Stomach (tissue), 9 donors: ENCODE data around the gene LONP2. TPM values are rescaled to one million over a fixed set of nuclear protein-coding genes. Genes with fewer than 3 reads are reported as not detected.
"Not testable (repeated sequence)": the region's sequence is repeated elsewhere in the genome, so short reads cannot be mapped to it uniquely, and the experiment has no call there.

ENCODE experiments used
- DNase-seq, 2 donors: peaks; one replicate each; pipeline versions ENCODE4 v3.0.0 to v3.0.0-alpha.2; 2013 to 2019
- H3K27ac ChIP-seq, 5 donors: fragments of 200-600 bp in 4 of 5; sonication (generic) in 4 of 5; one replicate each; pipeline ENCODE4 v1.5.1; 2013 to 2019; ENCODE audit warnings: mild to moderate bottlenecking in 1 of 5, moderate library complexity in 1 of 5
- H3K27me3 ChIP-seq, 3 donors: fragments of 200-600 bp; sonication (generic); one replicate each; pipeline ENCODE4 v1.5.1; 2017 to 2019; ENCODE audit warnings: mixed run types in 1 of 3
- H3K36me3 ChIP-seq, 4 donors: fragments of 200-600 bp; sonication (generic); 1 replicate in 3 of 4; 2 replicates in 1 of 4; pipeline ENCODE4 v1.5.1; 2016 to 2019
- H3K4me1 ChIP-seq, 4 donors: fragments of 200-600 bp; sonication (generic); one replicate each; pipeline ENCODE4 v1.5.1; 2016 to 2019
- H3K4me3 ChIP-seq, 4 donors: fragments of 200-600 bp; sonication (generic) in 3 of 4; one replicate each; pipeline ENCODE4 v1.5.1; 2016 to 2019; ENCODE audit warnings: mild to moderate bottlenecking in 1 of 4
- H3K9me3 ChIP-seq, 4 donors: fragments of 200-600 bp; sonication (generic); one replicate each; pipeline ENCODE4 v1.5.1; 2016 to 2019
- CTCF ChIP-seq, 7 experiments: fragments of 450-650 bp in 4 of 7; fragments of 200-600 bp in 3 of 7; sonication (generic) in 3 of 7; IDR thresholded peaks; one replicate each; pipeline ENCODE4 v1.5.1; 2016 to 2019; ENCODE audit warnings: antibody characterized with exemption in 7 of 7, control low read depth in 2 of 7, mild to moderate bottlenecking in 1 of 7
- EP300 ChIP-seq: sonication (generic); formaldehyde crosslinking; IDR thresholded peaks from one replicate; pipeline ENCODE4 v1.6.1; 2017; ENCODE audit warnings: antibody characterized with exemption
- POLR2A ChIP-seq, 4 donors: fragments of 450-650 bp; IDR thresholded peaks; one replicate each; pipeline ENCODE4 v1.6.1; 2016; ENCODE audit warnings: antibody characterized with exemption in 4 of 4, control low read depth in 2 of 4, mild to moderate bottlenecking in 1 of 4, moderate library complexity in 1 of 4
- POLR2AphosphoS5 ChIP-seq, 3 donors: sonication (generic); formaldehyde crosslinking; IDR thresholded peaks; one replicate each; pipeline ENCODE4 v1.6.1; 2016; ENCODE audit warnings: antibody characterized with exemption in 3 of 3
- WGBS, 5 donors: extraction: QIAGEN DNeasy Blood & Tissue Kit in 3 of 5; methylation state at CpG; one replicate each; pipeline versions ENCODE4 v1.1.5 to v1.1.7; 2013 to 2018; 5-methylcytosine and 5-hydroxymethylcytosine counted together
- intact Hi-C: fragments of 100-400 bp; cut with DNase I; formaldehyde crosslinking; loops from one replicate; pipeline ENCODE4 v1.15.1; 2023; ENCODE audit warnings: low total_unique reads
- polyA plus RNA-seq, 3 donors: library from polyadenylated mRNA; stranded (reverse); fragments of 200-250 nt; gene quantifications; one replicate each; pipeline ENCODE4 v1.2.3, GENCODE V29; 2013
- total RNA-seq, 5 donors: library from RNA; depleted of rRNA; stranded (reverse); fragments of >200 nt; gene quantifications; one replicate each; pipeline versions ENCODE4 v1.1.0 to v1.2.3, GENCODE V29; 2014 to 2016
- donor health status: healthy with polysubstance abuse.
- donor health status: Bipolar disorder and iron deficiency.
- donor health status: healthy.

LONP2 gene
- total and polyA plus RNA-seq, 8 donors = 13.0 to 140 (median 26.7) TPM

GRCh38 chr16:48299471-48299870 is 55.4 kb downstream of the LONP2 start:
- WGBS, 5 donors = 95 to 99% (median 98%) methylated on average over 4 of the region's 4 CpGs
- Histone ChIP-seq H3K27ac (no peak overlapping the region), H3K36me3 (peaks cover 44 to 83% (median 83%) of the 10 kb centered on the region in 4 donors), H3K4me3 (no peak overlapping the region), H3K9me3 (no peaks in the 10 kb centered on the region), H3K4me1 (peaks cover 0 to 17% (median 12%) of the 10 kb centered on the region in 4 donors), H3K27me3 (no peaks in the 10 kb centered on the region)
- intact Hi-C loops = no loop called here
- TF ChIP-seq POLR2AphosphoS5 (IDR thresholded peaks at IDR 0.05) = no peak
- TF ChIP-seq POLR2A (IDR thresholded peaks at IDR 0.05) = no peak
- TF ChIP-seq CTCF (IDR thresholded peaks at IDR 0.05) = no peak
- no peak for TF ChIP-seq EP300
- no peak for DNase-seq

GRCh38 chr16:48300391-48300856 is 56.3 kb downstream of the LONP2 start:
- H3K4me3 ChIP-seq = no peak overlapping the region
- no peak for DNase-seq
- H3K36me3 ChIP-seq = peaks cover 53 to 93% (median 92%) of the 10 kb centered on the region in 4 donors
- H3K9me3 ChIP-seq = no peaks in the 10 kb centered on the region
- H3K27me3 ChIP-seq = no peaks in the 10 kb centered on the region
- intact Hi-C loops = no loop called here
- TF ChIP-seq POLR2AphosphoS5 (IDR thresholded peaks at IDR 0.05) = no peak
- TF ChIP-seq EP300 = no peak
- no peak for TF ChIP-seq CTCF (IDR thresholded peaks at IDR 0.05)
- TF ChIP-seq POLR2A (IDR thresholded peaks at IDR 0.05) = no peak
- WGBS, 5 donors = 48 to 83% (median 79%) methylated on average over 1 of the region's 1 CpG
- H3K27ac ChIP-seq = no peak overlapping the region
- peaks cover 0 to 10% (median 8%) of the 10 kb centered on the region in 4 donors for H3K4me1 ChIP-seq

GRCh38 chr16:48308535-48308934 is 64.4 kb downstream of the LONP2 start:
- no peak for TF ChIP-seq CTCF (IDR thresholded peaks at IDR 0.05)
- no peak for TF ChIP-seq EP300
- TF ChIP-seq POLR2A (IDR thresholded peaks at IDR 0.05) = no peak
- TF ChIP-seq POLR2AphosphoS5 (IDR thresholded peaks at IDR 0.05) = no peak
- peaks cover 6 to 43% (median 26%) of the 10 kb centered on the region in 4 donors for H3K9me3 ChIP-seq
- H3K4me3 ChIP-seq = no peak overlapping the region
- H3K27ac ChIP-seq = no peak overlapping the region
- no peak for DNase-seq
- H3K4me1 ChIP-seq = no peaks in the 10 kb centered on the region
- no peaks in the 10 kb centered on the region for H3K27me3 ChIP-seq
- peaks cover 40 to 97% (median 88%) of the 10 kb centered on the region in 4 donors for H3K36me3 ChIP-seq
- intact Hi-C loops = no loop called here
- 94 to 99% (median 97%) methylated on average over 7 of the region's 7 CpGs for WGBS, 5 donors

- no peak for TF ChIP-seq POLR2A (IDR thresholded peaks at IDR 0.05)
- TF ChIP-seq CTCF (IDR thresholded peaks at IDR 0.05) = no peak
- TF ChIP-seq EP300 = no peak
- no peak for TF ChIP-seq POLR2AphosphoS5 (IDR thresholded peaks at IDR 0.05)
- H3K36me3 ChIP-seq = peaks cover 22 to 82% (median 67%) of the 10 kb centered on the region in 4 donors
- intact Hi-C loops = no loop called here
- no peaks in the 10 kb centered on the region for H3K4me1 ChIP-seq
- H3K9me3 ChIP-seq = peaks cover 6 to 47% (median 27%) of the 10 kb centered on the region in 4 donors
- H3K27ac ChIP-seq = no peak overlapping the region
- no peak for DNase-seq
- H3K4me3 ChIP-seq = no peak overlapping the region
- 96 to 99% (median 98%) methylated on average over 4 of the region's 4 CpGs for WGBS, 5 donors
- no peaks in the 10 kb centered on the region for H3K27me3 ChIP-seq
Measured at GRCh38 chr16:48310908-48311641, 67.0 kb downstream of the LONP2 start.

GRCh38 chr16:48313905-48314304 is 69.8 kb downstream of the LONP2 start:
- peaks cover 6 to 55% (median 39%) of the 10 kb centered on the region in 4 donors for H3K36me3 ChIP-seq
- H3K4me3 ChIP-seq, H3K27ac ChIP-seq, DNase-seq, H3K27me3 ChIP-seq, intact Hi-C loops: not testable (repeated sequence)
- H3K9me3 ChIP-seq = peaks cover 3 to 37% (median 22%) of the 10 kb centered on the region in 4 donors
- peaks cover 7 to 19% (median 13%) of the 10 kb centered on the region in 4 donors for H3K4me1 ChIP-seq
- WGBS, 5 donors = 95 to 99% (median 98%) methylated on average over 3 of the region's 3 CpGs
